NCI-H1436 (cell line): ENCODE data around the gene PEPD.

Experiments
- DNase-seq: peaks from one replicate; lab custom pipeline; 2025; lab: John Stamatoyannopoulos, UW

Gene PEPD

GRCh38 chr19:33546656-33547055, 25.1 kb upstream of the PEPD start:
- no peak for DNase-seq

- DNase-seq, result no peak
These were observed 23.8 kb upstream of the PEPD start for GRCh38 chr19:33545217-33545981.

- no peak for DNase-seq
These were observed 13.6 kb upstream of the PEPD start for GRCh38 chr19:33535226-33535625.

- no peak for DNase-seq
These were observed 11.4 kb upstream of the PEPD start for GRCh38 chr19:33532859-33533460.

- DNase-seq, result no peak
These were observed 9.3 kb upstream of the PEPD start for GRCh38 chr19:33530842-33531241.

- DNase-seq, result no peak
These were observed 8.7 kb upstream of the PEPD start for GRCh38 chr19:33530296-33530695.

GRCh38 chr19:33529094-33529676, 7.6 kb upstream of the PEPD start:
- no peak for DNase-seq

GRCh38 chr19:33528404-33528803, 6.8 kb upstream of the PEPD start:
- no peak for DNase-seq

GRCh38 chr19:33527125-33527524, 5.5 kb upstream of the PEPD start:
- no peak for DNase-seq

- no peak for DNase-seq
These were observed 2.6 kb upstream of the PEPD start for GRCh38 chr19:33524024-33524664.

GRCh38 chr19:33523167-33523566, 1.6 kb upstream of the PEPD start:
- no peak for DNase-seq

GRCh38 chr19:33522371-33522662, 726 bp upstream of the PEPD start:
- DNase-seq, result no peak

- DNase-seq, result no peak
These were observed 629 bp downstream of the PEPD start for GRCh38 chr19:33520844-33521479.

- no peak for DNase-seq
These were observed 1.4 kb downstream of the PEPD start for GRCh38 chr19:33520048-33520643.

- DNase-seq, result no peak
These were observed 2.2 kb downstream of the PEPD start for GRCh38 chr19:33519416-33519815.

- DNase-seq, result no peak
These were observed 3.0 kb downstream of the PEPD start for GRCh38 chr19:33518541-33518940.

GRCh38 chr19:33517922-33518321, 3.7 kb downstream of the PEPD start:
- DNase-seq, result no peak

GRCh38 chr19:33515921-33516320, 5.7 kb downstream of the PEPD start:
- DNase-seq, result no peak

- no peak for DNase-seq
These were observed 6.6 kb downstream of the PEPD start for GRCh38 chr19:33514885-33515551.

- DNase-seq, result no peak
These were observed 8.2 kb downstream of the PEPD start for GRCh38 chr19:33513424-33513823.

- no peak for DNase-seq
These were observed 8.9 kb downstream of the PEPD start for GRCh38 chr19:33512580-33513137.
